Esophagus squamous epithelium (tissue), 5 donors: Measurements from ENCODE around the gene DNPEP. TPM values are rescaled to one million over a fixed set of nuclear protein-coding genes. Genes with fewer than 3 reads are reported as not detected.

Source experiments
- DNase-seq: peaks from one replicate; lab custom pipeline; 2025; lab: John Stamatoyannopoulos, UW
- H3K27ac ChIP-seq, 4 donors: fragments of 200-600 bp; sonication (generic); one replicate each; pipeline ENCODE4 v1.5.1; 2016 to 2019; ENCODE audit warnings: mild to moderate bottlenecking in 1 of 4
- H3K27me3 ChIP-seq, 4 donors: fragments of 200-600 bp; sonication (generic); 1 replicate in 3 of 4; 2 replicates in 1 of 4; pipeline versions ENCODE4 v1.5.1 to v1.6.0; 2017 to 2021; ENCODE audit warnings: antibody characterized with exemption in 1 of 4
- H3K36me3 ChIP-seq, 3 donors: fragments of 200-600 bp; sonication (generic); one replicate each; pipeline ENCODE4 v1.5.1; 2016 to 2019
- H3K4me1 ChIP-seq, 3 donors: fragments of 200-600 bp; sonication (generic); one replicate each; pipeline ENCODE4 v1.5.1; 2017 to 2019
- H3K4me3 ChIP-seq, 4 donors: fragments of 200-600 bp; sonication (generic); 1 replicate in 3 of 4; 2 replicates in 1 of 4; pipeline ENCODE4 v1.5.1; 2016 to 2019; ENCODE audit warnings: mild to moderate bottlenecking in 2 of 4, moderate library complexity in 1 of 4
- H3K9me3 ChIP-seq, 3 donors: fragments of 200-600 bp; sonication (generic); one replicate each; pipeline ENCODE4 v1.5.1; 2016 to 2019
- POLR2A ChIP-seq, 4 donors: fragments of 450-650 bp; IDR thresholded peaks; one replicate each; pipeline ENCODE4 v1.6.1; 2017; ENCODE audit warnings: antibody characterized with exemption in 4 of 4, mild to moderate bottlenecking in 4 of 4, moderate library complexity in 3 of 4
- WGBS, 2 donors: methylation state at CpG; one replicate each; pipeline ENCODE4 v1.1.5; 2018; 5-methylcytosine and 5-hydroxymethylcytosine counted together
- intact Hi-C: fragments of 100-400 bp; cut with DNase I; formaldehyde crosslinking; loops from one replicate; pipeline ENCODE4 v1.15.0; 2022
- total RNA-seq, 4 donors: library from RNA; depleted of rRNA; stranded (reverse); fragments of >200 nt; gene quantifications; one replicate each; pipeline ENCODE4 v1.1.0, GENCODE V29; 2016
- TF ChIP-seq, protein P1 (sequence below), 6 experiments: fragments of 450-650 bp in 4 of 6; fragments of 200-600 bp in 2 of 6; sonication (generic) in 2 of 6; IDR thresholded peaks; one replicate each; pipeline ENCODE4 v1.5.1; 2016 to 2019; ENCODE audit warnings: antibody characterized with exemption in 6 of 6, mild to moderate bottlenecking in 4 of 6, moderate library complexity in 4 of 6
- donor health status: DM: yes; HTN: yes; CAD: no.

Gene DNPEP
- total RNA-seq, 4 donors from 2014 or later, result 36.7 to 82.4 (median 39.5) TPM

DNA sequence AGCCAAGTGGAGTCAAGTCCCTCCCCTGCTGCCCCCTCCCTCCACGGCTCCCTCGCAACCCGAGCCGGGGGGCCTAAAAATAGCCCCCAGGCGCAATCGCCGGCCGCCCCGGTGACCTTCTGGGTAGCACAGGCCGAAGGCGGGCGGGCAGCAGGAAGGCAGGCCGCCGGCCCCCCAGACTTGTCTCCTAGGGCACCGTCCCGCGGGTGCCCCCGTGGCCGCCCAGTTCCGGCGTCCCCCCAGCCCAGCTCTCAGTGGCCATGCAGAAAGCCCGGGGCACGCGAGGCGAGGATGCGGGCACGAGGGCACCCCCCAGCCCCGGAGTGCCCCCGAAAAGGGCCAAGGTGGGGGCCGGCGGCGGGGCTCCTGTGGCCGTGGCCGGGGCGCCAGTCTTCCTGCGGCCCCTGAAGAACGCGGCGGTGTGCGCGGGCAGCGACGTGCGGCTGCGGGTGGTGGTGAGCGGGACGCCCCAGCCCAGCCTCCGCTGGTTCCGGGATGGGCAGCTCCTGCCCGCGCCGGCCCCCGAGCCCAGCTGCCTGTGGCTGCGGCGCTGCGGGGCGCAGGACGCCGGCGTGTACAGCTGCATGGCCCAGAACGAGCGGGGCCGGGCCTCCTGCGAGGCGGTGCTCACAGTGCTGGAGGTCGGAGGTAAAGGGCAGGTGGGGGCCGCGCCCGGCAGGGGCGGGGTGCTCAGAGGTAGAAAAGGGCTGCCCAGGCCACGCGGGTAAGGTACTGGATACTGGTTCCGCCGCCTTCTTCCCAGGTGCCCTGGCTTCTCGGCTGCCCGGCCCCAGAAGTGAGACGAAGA, 47.2 kb upstream of the DNPEP start, which contains the start of gene SPEG:
Gene SPEG, plus strand, starts transcription at position 126 of the 808 bp plus-strand sequence. Its CDS starts 135 bp downstream, at position 261.
- intact Hi-C loops, result no loop called here
- Histone ChIP-seq H3K27ac (peak within 1 kb of the TSS; percentile 65 to 90 (median 85)), H3K27me3 (peaks cover 0 to 55% (median 8%) of the 10 kb centered on the region in 4 donors), H3K4me1 (peaks cover 0 to 25% (median 9%) of the 10 kb centered on the region in 3 donors), H3K36me3 (no peaks in the 10 kb centered on the region), H3K4me3 (peak within 1 kb of the TSS; percentile 10 to 57 (median 29)), H3K9me3 (no peaks in the 10 kb centered on the region)
- TF ChIP-seq POLR2A (IDR thresholded peaks at IDR 0.05), result no peak
- TF ChIP-seq, protein P1, sequence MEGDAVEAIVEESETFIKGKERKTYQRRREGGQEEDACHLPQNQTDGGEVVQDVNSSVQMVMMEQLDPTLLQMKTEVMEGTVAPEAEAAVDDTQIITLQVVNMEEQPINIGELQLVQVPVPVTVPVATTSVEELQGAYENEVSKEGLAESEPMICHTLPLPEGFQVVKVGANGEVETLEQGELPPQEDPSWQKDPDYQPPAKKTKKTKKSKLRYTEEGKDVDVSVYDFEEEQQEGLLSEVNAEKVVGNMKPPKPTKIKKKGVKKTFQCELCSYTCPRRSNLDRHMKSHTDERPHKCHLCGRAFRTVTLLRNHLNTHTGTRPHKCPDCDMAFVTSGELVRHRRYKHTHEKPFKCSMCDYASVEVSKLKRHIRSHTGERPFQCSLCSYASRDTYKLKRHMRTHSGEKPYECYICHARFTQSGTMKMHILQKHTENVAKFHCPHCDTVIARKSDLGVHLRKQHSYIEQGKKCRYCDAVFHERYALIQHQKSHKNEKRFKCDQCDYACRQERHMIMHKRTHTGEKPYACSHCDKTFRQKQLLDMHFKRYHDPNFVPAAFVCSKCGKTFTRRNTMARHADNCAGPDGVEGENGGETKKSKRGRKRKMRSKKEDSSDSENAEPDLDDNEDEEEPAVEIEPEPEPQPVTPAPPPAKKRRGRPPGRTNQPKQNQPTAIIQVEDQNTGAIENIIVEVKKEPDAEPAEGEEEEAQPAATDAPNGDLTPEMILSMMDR (IDR thresholded peaks at IDR 0.05), result no peak
- whole genome bisulfite sequencing, 2 donors, result 35% methylated on average over 11 of the region's 77 CpGs; no CpG with 5 or more reads in 1 of the 2 donors
- DNase-seq, result no peak

DNA sequence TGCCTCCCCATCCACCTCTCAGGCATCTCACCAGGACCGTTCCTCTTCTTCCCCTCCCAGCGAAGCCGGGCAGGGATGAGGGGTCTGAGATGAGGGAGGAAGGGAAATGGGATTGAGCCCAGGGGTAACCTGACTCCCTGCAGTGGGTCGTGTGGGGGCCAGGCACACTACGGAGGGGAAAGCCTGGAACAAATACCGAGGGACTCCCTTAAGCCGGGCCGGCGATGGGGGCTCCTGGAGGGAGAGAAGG, 46.7 kb upstream of the DNPEP start:
- intact Hi-C loops, result no loop called here
- H3K36me3 ChIP-seq, result no peaks in the 10 kb centered on the region
- H3K27ac ChIP-seq, result peak overlapping the region; percentile 65 to 90 (median 85)
- TF ChIP-seq, protein P1 (IDR thresholded peaks at IDR 0.05), result no peak
- TF ChIP-seq POLR2A (IDR thresholded peaks at IDR 0.05), result no peak
- peaks cover 0 to 50% (median 8%) of the 10 kb centered on the region in 4 donors for H3K27me3 ChIP-seq
- peaks cover 0 to 25% (median 9%) of the 10 kb centered on the region in 3 donors for H3K4me1 ChIP-seq
- WGBS, 2 donors, result 40 to 54% methylated on average over 2 to 6 of the region's 9 CpGs
- DNase-seq, result no peak
- H3K9me3 ChIP-seq, result no peaks in the 10 kb centered on the region
- H3K4me3 ChIP-seq, result peak overlapping the region in 3 of 4 donors; percentile 22 to 57 (median 36)

DNA sequence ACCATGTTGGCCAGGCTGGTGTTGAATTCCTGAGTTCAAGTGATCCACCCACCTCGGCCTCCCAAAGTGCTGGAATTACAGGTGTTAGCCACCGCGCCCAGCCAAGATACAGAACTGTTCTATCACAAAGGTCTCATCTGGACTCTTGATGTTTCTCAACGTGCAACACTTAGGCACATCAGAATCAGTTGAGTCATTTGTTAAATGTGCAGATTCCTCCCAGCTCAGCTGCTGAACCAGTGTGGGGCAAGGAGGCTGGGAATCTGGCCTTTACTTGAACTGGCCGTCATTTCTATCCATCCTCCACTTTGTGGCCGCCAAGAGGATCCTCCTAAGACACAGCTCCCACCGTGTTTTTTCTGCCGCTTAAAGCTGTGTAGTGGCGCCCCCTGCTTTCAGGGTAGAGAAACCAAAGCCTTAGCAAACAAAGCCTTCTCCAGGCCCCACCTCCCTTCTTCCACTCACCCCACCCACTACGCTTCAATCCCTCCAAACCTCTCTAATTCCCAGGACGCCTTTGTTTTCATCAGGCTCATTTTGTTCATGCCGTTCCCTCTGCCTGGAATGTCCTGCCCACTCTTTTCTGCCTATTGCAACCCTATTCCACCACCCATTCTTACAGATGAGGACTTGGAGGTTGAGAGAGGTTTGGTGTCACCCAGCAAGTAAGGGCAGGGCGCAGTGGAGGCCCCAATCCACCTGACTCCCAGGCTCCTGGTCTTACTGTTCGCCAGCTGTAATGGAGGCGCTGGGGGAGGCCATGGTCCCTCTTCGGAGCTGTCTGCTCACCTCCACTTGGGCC, 46.2 kb upstream of the DNPEP start:
- intact Hi-C loops, result no loop called here
- no peaks in the 10 kb centered on the region for H3K36me3 ChIP-seq
- peak overlapping the region in 3 of 4 donors; percentile 22 to 57 (median 36) for H3K4me3 ChIP-seq
- whole genome bisulfite sequencing, 2 donors, result 74 to 81% methylated on average over 9 to 13 of the region's 16 CpGs
- peaks cover 0 to 25% (median 9%) of the 10 kb centered on the region in 3 donors for H3K4me1 ChIP-seq
- no peak for DNase-seq
- H3K9me3 ChIP-seq, result no peaks in the 10 kb centered on the region
- H3K27me3 ChIP-seq, result peaks cover 0 to 45% (median 8%) of the 10 kb centered on the region in 4 donors
- TF ChIP-seq, protein P1 (IDR thresholded peaks at IDR 0.05), result peak in 4 of 6 experiments; percentile 20 to 48 (median 30)
- peak in 2 of 4 donors; percentile 39 to 65 for TF ChIP-seq POLR2A (IDR thresholded peaks at IDR 0.05)
- H3K27ac ChIP-seq, result peak overlapping the region; percentile 65 to 90 (median 85)

DNA sequence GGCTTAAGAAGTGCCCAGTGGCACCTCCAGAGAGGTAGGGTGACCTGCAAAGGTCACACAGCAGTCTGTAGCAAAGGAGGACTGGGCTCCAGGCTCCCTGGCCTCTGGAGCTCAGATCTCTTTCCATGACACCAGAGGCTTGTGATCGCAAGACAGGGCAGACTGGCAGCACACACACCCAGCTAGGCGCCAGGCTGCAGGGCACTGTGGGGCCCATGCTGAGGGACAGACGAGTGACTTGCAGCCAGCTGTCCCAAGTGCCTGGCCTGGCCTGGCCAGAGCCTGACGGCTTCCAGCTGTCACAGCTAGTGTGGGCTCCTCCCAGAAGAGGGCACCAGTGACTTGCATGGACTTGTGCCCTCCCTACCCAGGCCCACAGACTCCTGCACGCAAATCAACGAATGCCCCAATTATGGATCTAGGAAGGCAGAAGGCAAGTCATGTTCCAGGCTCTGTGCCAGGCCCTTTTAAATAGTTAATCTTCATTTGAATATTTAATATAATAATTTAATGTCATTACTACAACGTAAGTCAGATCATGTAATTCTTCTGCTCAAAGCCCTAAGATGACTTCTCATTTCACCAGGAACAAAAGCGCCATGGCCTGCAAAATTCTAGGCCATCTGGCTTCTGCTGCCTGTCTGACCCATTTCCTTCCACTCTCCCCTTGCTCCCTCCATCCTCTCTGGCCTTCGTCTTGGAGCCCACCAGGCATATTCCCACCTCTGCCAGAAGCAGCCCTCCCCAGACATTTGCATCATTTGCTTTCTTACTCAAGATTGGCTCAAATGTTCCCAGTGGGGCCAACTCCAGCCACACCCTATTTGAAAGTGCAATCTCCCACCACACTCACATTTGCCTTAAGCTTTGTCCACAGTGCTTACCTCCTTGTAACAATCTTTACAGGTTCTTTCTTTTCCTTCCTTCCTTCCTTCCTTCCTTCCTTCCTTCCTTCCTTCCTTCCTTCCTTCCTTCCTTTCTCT, 43.2 kb upstream of the DNPEP start:
- intact Hi-C loops, result no loop called here
- no peak for DNase-seq
- no peak overlapping the region for H3K4me3 ChIP-seq
- peaks cover 0 to 22% (median 9%) of the 10 kb centered on the region in 3 donors for H3K4me1 ChIP-seq
- H3K36me3 ChIP-seq, result no peaks in the 10 kb centered on the region
- peak overlapping the region in 3 of 4 donors; percentile 56 to 82 (median 77) for H3K27ac ChIP-seq
- peaks cover 0 to 34% (median 8%) of the 10 kb centered on the region in 4 donors for H3K27me3 ChIP-seq
- no peaks in the 10 kb centered on the region for H3K9me3 ChIP-seq
- TF ChIP-seq, protein P1 (IDR thresholded peaks at IDR 0.05), result peak in 1 of 6 experiments; percentile 22
- no peak for TF ChIP-seq POLR2A (IDR thresholded peaks at IDR 0.05)
- WGBS, 2 donors, result 34 to 44% methylated on average over 5 of the region's 9 CpGs
